Body of pancreas (tissue), 4 donors: Measurements from ENCODE around the gene PSMD13.

Experiments used
- CTCF ChIP-seq, 7 experiments: fragments of 450-650 bp in 4 of 7; fragments of 200-600 bp in 3 of 7; sonication (generic) in 3 of 7; IDR thresholded peaks; one replicate each; pipeline ENCODE4 v1.5.1; 2016 to 2019; ENCODE audit warnings: antibody characterized with exemption in 7 of 7
- POLR2A ChIP-seq, 3 donors: fragments of 450-650 bp; IDR thresholded peaks; one replicate each; pipeline ENCODE4 v1.6.1; 2016; ENCODE audit warnings: antibody characterized with exemption in 3 of 3, mild to moderate bottlenecking in 2 of 3

GRCh38 chr11:218815-219593 is 17.8 kb upstream of the PSMD13 start:
- TF ChIP-seq CTCF (IDR thresholded peaks at IDR 0.05) (no peak), POLR2A (IDR thresholded peaks at IDR 0.05) (no peak)
